Measurements from ENCODE around the gene SLC8B1.

DNA sequence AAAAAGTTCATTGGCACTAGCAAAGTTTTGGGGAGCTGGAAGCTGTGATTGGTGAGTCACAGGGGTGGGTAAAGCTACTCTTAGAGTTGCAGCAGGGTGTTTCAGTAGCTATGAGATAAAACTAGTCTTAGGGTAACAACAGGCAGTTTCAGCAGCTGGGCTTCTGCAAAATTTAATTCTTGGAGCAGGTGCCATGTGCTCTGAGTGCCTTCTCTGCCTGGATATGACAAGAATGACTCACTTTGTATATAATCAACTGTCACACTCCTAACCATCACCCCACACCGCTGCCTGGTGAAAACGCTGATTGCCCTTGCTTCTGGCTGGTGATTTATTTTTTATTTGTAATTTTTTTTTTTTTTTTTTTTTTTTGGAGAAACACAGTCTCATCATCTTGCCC is 13.0 kb upstream of the SLC8B1 start:
- TF ChIP-seq, protein P1, sequence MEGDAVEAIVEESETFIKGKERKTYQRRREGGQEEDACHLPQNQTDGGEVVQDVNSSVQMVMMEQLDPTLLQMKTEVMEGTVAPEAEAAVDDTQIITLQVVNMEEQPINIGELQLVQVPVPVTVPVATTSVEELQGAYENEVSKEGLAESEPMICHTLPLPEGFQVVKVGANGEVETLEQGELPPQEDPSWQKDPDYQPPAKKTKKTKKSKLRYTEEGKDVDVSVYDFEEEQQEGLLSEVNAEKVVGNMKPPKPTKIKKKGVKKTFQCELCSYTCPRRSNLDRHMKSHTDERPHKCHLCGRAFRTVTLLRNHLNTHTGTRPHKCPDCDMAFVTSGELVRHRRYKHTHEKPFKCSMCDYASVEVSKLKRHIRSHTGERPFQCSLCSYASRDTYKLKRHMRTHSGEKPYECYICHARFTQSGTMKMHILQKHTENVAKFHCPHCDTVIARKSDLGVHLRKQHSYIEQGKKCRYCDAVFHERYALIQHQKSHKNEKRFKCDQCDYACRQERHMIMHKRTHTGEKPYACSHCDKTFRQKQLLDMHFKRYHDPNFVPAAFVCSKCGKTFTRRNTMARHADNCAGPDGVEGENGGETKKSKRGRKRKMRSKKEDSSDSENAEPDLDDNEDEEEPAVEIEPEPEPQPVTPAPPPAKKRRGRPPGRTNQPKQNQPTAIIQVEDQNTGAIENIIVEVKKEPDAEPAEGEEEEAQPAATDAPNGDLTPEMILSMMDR (IDR thresholded peaks at IDR 0.05; ENCODE audit: low read depth, low read length), result no peak
- no peak for TF ChIP-seq POLR2A (IDR thresholded peaks at IDR 0.05; ENCODE audit: extremely low read depth, insufficient read length)
- TF ChIP-seq, protein P2, sequence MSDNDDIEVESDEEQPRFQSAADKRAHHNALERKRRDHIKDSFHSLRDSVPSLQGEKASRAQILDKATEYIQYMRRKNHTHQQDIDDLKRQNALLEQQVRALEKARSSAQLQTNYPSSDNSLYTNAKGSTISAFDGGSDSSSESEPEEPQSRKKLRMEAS (IDR thresholded peaks at IDR 0.05; ENCODE audit: low read depth, low read length), result peak; percentile 82
